ENCODE results near the gene RASSF8. TPM values are rescaled to one million over a fixed set of nuclear protein-coding genes. Genes with fewer than 3 reads are reported as not detected.

Gene RASSF8
- total and polyA plus RNA-seq, 2 of the 8 experiments (the other 6 are each of a cell fraction or from before 2014, with no cell fraction given) = 6.4 to 46.7 TPM

- no peak for TF ChIP-seq TEAD4 (IDR thresholded peaks at IDR 0.05; ENCODE audit: low read depth, low read length)
- TF ChIP-seq KDM4A (IDR thresholded peaks at IDR 0.05; ENCODE audit: low read depth, low read length, severe bottlenecking) = no peak
- TF ChIP-seq TAF7 (optimal IDR thresholded peaks at IDR 0.05; ENCODE audit: borderline replicate concordance, low read depth, low read length) = no peak
- TF ChIP-seq JUN (IDR thresholded peaks at IDR 0.05; ENCODE audit: low read depth, low read length) = no peak
- no peak for TF ChIP-seq KDM5A (IDR thresholded peaks at IDR 0.05; ENCODE audit: low read length)
- no peak for TF ChIP-seq RBBP5 (IDR thresholded peaks at IDR 0.05; ENCODE audit: borderline replicate concordance, low read depth, low read length)
These were observed 144.5 kb downstream of the RASSF8 start (continued) for GRCh38 chr12:26102953-26103352.
